ENCODE results near the gene KCNIP4.

DNA sequence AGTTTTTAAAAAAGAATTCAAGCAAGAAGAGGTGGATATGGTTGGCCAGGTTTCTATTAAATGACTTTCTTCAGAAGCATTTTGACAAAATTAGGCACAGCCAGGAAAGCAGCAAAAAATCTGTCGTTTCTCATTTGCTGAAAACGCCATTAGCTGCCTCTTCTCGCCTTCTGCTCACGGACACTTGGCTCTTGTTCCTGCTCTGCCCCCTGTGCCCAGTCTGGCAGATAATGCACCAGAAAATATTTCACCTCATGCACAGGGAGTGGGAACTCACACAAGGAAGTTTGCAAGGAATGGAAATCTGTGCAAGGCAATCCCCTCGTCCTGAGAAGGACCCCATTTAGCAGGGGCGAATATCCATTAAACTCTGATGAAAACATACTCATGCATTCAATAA is 988.3 kb downstream of the KCNIP4 start:
- TF ChIP-seq YY1 (IDR thresholded peaks at IDR 0.05; ENCODE audit: insufficient read depth, insufficient read length) (no peak), SUZ12 (IDR thresholded peaks at IDR 0.05; ENCODE audit: extremely low read depth, insufficient read depth, insufficient read length) (no peak)
